Measurements from ENCODE around the gene SLC37A1.

Gene SLC37A1

GRCh38 chr21:42616446-42616845 lies 102.8 kb downstream of the SLC37A1 start:
- H3K4me3 ChIP-seq (ENCODE audit: low read length) = no peak overlapping the region
- no peak for DNase-seq (ENCODE audit: low read depth)

GRCh38 chr21:42616941-42617340 lies 103.3 kb downstream of the SLC37A1 start:
- H3K4me3 ChIP-seq (ENCODE audit: low read length) = no peak overlapping the region
- TF ChIP-seq CTCF (conservative IDR thresholded peaks at IDR 0.05; ENCODE audit: low read depth, low read length) = no peak
- DNase-seq (ENCODE audit: low read depth) = no peak

More at GRCh38 chr21:42616446-42616845, 102.8 kb downstream of the SLC37A1 start:
- TF ChIP-seq CTCF (conservative IDR thresholded peaks at IDR 0.05; ENCODE audit: low read depth, low read length) = no peak

DNA sequence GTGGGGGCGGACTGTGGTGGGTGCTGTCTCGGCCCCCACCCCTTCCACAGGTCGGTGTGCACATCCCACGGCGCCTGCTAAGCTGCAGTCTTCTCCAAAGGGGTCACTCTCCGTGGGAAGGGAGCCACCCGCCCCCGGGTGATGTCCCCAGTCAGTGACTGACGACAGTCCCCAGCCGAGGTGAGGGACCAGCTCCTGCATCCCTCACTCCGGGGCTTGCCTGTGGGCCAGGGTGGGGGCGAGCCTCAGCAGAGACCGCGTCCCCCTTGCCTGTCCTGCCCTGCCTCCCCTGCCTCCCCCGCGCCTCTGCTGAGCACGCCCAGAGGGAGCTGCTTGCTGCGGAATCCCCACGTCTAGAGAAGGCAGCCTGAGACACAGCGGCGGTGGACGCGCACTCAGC lies 103.8 kb downstream of the SLC37A1 start:
- H3K4me3 ChIP-seq (ENCODE audit: low read length) = no peak overlapping the region
- no peak for TF ChIP-seq CTCF (conservative IDR thresholded peaks at IDR 0.05; ENCODE audit: low read depth, low read length)
- DNase-seq (ENCODE audit: low read depth) = no peak

DNA sequence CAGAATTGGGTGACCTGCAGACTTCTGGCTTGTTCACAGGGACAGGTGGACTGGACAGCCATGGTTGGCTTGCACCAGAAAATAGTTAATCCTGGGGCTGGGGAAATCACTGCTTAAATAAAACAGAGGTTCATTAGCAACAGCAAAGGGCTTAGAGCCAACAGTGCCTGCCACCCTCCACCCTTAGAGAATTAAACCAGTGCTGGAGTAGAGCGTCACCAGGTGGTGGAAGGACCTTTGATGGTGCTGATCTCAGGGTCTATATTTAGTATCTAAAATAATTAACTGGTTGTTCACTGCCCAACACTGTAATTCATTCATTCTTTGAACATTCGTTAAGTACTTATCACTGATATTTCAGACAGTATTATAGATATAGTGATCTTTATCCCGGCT lies 105.1 kb downstream of the SLC37A1 start:
- DNase-seq (ENCODE audit: low read depth) = no peak
- H3K4me3 ChIP-seq (ENCODE audit: low read length) = no peak overlapping the region
- peak; percentile 23 for TF ChIP-seq CTCF (conservative IDR thresholded peaks at IDR 0.05; ENCODE audit: low read depth, low read length)

DNA sequence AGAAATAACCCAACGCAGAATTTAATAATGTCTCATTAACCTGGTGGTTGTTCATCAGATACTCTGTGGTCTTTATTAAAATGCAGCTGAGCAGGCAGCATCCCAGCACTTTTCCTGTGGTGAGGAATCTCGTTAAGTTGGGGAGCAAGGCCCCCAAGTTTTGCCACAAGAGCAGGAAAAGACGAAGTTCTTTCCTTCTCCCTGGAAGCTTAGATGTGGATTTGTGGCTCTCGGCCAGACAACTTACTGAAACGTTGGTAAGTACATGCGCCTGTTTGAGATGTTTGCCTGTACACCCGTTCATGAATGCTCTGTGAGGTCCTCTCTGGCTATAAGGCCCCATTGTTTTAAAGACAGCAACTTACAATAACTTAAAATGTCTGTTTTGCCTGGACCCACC lies 105.5 kb downstream of the SLC37A1 start:
- no peak for TF ChIP-seq CTCF (conservative IDR thresholded peaks at IDR 0.05; ENCODE audit: low read depth, low read length)
- no peak overlapping the region for H3K4me3 ChIP-seq (ENCODE audit: low read length)
- no peak for DNase-seq (ENCODE audit: low read depth)

DNA sequence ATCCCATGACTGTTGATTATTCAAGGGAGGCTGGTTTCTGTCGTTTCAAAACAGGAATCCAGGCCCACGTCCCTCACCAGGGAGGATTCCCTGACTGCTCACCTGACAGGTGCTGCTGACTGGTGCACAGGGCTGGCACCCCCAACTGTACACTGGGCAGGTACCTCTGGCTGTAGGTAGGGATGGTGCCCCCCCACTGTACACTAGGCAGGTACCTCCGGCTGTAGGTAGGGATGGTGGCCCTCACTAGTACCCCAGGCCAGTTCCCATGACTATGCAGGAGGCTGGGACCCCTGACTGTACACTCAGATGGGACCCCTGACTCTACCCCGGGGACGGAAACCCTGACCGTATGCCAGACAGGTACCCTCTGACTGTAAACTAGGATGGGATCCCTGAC lies 106.2 kb downstream of the SLC37A1 start:
- no peak overlapping the region for H3K4me3 ChIP-seq (ENCODE audit: low read length)
- TF ChIP-seq CTCF (conservative IDR thresholded peaks at IDR 0.05; ENCODE audit: low read depth, low read length) = no peak
- DNase-seq (ENCODE audit: low read depth) = no peak

DNA sequence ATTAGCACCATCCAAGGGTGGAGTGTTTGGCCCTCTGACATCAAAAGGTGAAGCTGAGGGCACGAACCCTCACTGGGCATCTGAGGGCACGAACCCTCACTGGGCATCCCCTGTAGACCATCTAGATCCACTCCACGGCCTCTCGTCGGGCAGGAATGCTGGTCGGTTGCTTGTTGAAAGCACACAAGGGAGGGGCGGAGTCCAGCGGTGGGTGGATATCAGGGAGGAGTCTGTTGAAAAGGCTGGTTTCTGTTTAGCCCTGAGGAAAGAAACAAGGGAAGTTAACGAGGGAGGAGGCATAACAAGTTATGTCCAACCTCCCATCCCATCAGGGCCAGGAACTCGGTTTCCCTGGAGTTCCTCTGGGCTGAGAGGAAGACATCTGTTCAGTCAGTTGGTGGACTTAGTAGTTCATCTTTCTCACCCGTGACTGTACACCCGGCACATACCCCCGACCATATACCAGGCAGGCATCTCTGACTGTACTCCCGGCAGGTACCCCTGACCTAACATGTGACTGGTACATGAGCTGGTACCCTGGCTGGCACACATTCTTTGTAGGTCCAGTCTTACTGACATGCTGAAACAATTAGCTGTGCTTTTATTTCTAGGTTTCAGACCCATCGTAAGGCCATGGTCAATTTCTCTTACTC lies 107.6 kb downstream of the SLC37A1 start:
- no peak for TF ChIP-seq CTCF (conservative IDR thresholded peaks at IDR 0.05; ENCODE audit: low read depth, low read length)
- no peak for DNase-seq (ENCODE audit: low read depth)
- H3K4me3 ChIP-seq (ENCODE audit: low read length) = no peak overlapping the region

All from retinal pigment epithelial cell (primary cell).